Hematopoietic multipotent progenitor cell (in vitro differentiated cells): Measurements from ENCODE around the gene GIMAP4. TPM values are rescaled to one million over a fixed set of nuclear protein-coding genes. Genes with fewer than 3 reads are reported as not detected.

Experiments used
- total RNA-seq: library from RNA; depleted of rRNA; stranded (reverse); fragments of >200 nt; gene quantifications from one replicate; pipeline ENCODE4 v1.2.3, GENCODE V29; 2012

GIMAP4 gene
- total RNA-seq, 1 donor, result 1.3 TPM

Other genes with a start within 250 kb of the GIMAP4 start
- gene LRRC61, start 244.0 kb upstream of the GIMAP4 start, total RNA-seq, result 46.6 TPM
- gene ACTR3C, start 243.8 kb upstream of the GIMAP4 start, total RNA-seq, result 26.4 TPM
- 2.4 TPM for gene RARRES2, start 225.8 kb upstream of the GIMAP4 start, total RNA-seq
- gene REPIN1, start 198.6 kb upstream of the GIMAP4 start, total RNA-seq, result 163 TPM
- gene ZNF775, start 188.1 kb upstream of the GIMAP4 start, total RNA-seq, result 10.2 TPM
- 4.8 TPM for gene GIMAP8, start 116.8 kb upstream of the GIMAP4 start, total RNA-seq
- gene GIMAP7, start 52.5 kb upstream of the GIMAP4 start, total RNA-seq, result 16.7 TPM
- gene GIMAP6, start 65.0 kb downstream of the GIMAP4 start, total RNA-seq, result 67.1 TPM
- gene GIMAP2, start 118.3 kb downstream of the GIMAP4 start, total RNA-seq, result 110 TPM
- 15.9 TPM for gene GIMAP1, start 149.2 kb downstream of the GIMAP4 start, total RNA-seq
- gene GIMAP5, start 170.0 kb downstream of the GIMAP4 start, total RNA-seq, result 29.1 TPM
- 5.4 TPM for gene TMEM176B, start 233.0 kb downstream of the GIMAP4 start, total RNA-seq
- 2.4 TPM for gene TMEM176A, start 233.4 kb downstream of the GIMAP4 start, total RNA-seq